Activated T-cell treated with anti-CD3 and anti-CD28 coated beads, Interleukin-2, amount 50 U/mL, for 72 hours (primary cell): ENCODE data around the gene CHPT1. TPM values are rescaled to one million over a fixed set of nuclear protein-coding genes. Genes with fewer than 3 reads are reported as not detected.
A peak's percentile ranks its signal among the peaks of the same experiment; 100 is the strongest.

Experiments used
- ATAC-seq, 2 donors: fragments of 150-1000 bp; cut with Tn5 transposase; replicated peaks in 1 of 2; 2 replicates each; pipeline ENCODE4 v1.10.0; 2021; ENCODE audit warnings: moderate library complexity in 2 of 2, mild to moderate bottlenecking in 1 of 2
- DNase-seq, 2 donors: peaks; one replicate each; pipeline ENCODE4 v3.0.0; 2021 to 2022; ENCODE audit warnings: mixed read lengths in 1 of 2
- H3K27ac Mint-ChIP-seq: one replicate; pipeline ENCODE4 v1.8.0; 2022; ENCODE audit warnings: mild to moderate bottlenecking, moderate library complexity, mixed read lengths
- H3K27me3 Mint-ChIP-seq: one replicate; pipeline ENCODE4 v1.8.0; 2022; ENCODE audit warnings: low read depth, mixed read lengths
- H3K36me3 Mint-ChIP-seq, 2 donors: one replicate each; pipeline ENCODE4 v1.8.0; 2022; ENCODE audit warnings: mixed read lengths in 2 of 2, mild to moderate bottlenecking in 1 of 2; ENCODE audit not compliant: insufficient read depth in 2 of 2
- H3K4me1 Mint-ChIP-seq: one replicate; pipeline ENCODE4 v1.8.0; 2022; ENCODE audit warnings: low read depth, mixed read lengths
- H3K4me3 Mint-ChIP-seq, 2 donors: one replicate each; pipeline ENCODE4 v1.8.0; 2022; ENCODE audit warnings: mild to moderate bottlenecking in 2 of 2, mixed read lengths in 2 of 2, moderate library complexity in 2 of 2
- H3K9me3 Mint-ChIP-seq, 2 donors: one replicate each; pipeline ENCODE4 v1.8.0; 2022; ENCODE audit warnings: mixed read lengths in 2 of 2
- total RNA-seq, 2 donors: library from RNA; stranded (reverse); gene quantifications; one replicate each; pipeline ENCODE4 v1.2.3, GENCODE V29; 2022

Gene CHPT1
- total RNA-seq, 2 donors from 2014 or later = 20.2 to 24.6 TPM

DNA sequence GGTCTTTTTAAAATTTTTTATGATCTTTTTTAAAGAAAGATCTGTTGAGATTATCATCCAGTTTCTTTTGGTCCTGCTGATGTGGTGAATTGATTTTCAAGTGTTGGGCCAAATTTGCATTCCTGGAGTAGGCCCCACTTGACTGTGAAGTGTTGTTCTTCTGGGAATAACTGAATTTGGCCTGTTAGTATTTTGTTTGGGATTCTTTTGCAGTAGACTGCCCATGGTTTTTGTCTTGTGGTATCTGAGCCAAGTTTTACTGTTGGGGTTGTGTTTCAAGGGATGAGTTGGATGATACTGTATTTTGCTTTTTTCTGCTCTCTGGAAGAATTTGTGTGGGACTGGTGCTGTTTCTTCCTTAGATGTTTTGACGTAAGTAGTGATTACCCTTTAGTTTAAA is 45.8 kb downstream of the CHPT1 start:
- Mint-ChIP-seq H3K27ac (no peak overlapping the region), H3K9me3 (no peaks in the 10 kb centered on the region), H3K4me3 (no peak overlapping the region), H3K27me3 (no peaks in the 10 kb centered on the region), H3K36me3 (peaks cover 0 to 3% of the 10 kb centered on the region in 2 donors), H3K4me1 (no peaks in the 10 kb centered on the region)
- ATAC-seq (no peak), DNase-seq (no peak)

- no peaks in the 10 kb centered on the region for H3K4me1 Mint-ChIP-seq
These were observed 46.5 kb downstream of the CHPT1 start for GRCh38 chr12:101743724-101744472.

GRCh38 chr12:101745481-101745880 is 48.0 kb downstream of the CHPT1 start:
- H3K9me3 Mint-ChIP-seq = no peaks in the 10 kb centered on the region
- no peak for ATAC-seq
- H3K36me3 Mint-ChIP-seq = peaks cover 0 to 9% of the 10 kb centered on the region in 2 donors
- H3K4me1 Mint-ChIP-seq = no peaks in the 10 kb centered on the region
- H3K27me3 Mint-ChIP-seq = no peaks in the 10 kb centered on the region
- no peak for DNase-seq
- no peak overlapping the region for H3K27ac Mint-ChIP-seq
- no peak overlapping the region for H3K4me3 Mint-ChIP-seq

More at GRCh38 chr12:101743724-101744472, 46.5 kb downstream of the CHPT1 start:
- DNase-seq (no peak), ATAC-seq (peak; percentile 31 to 36)
- Mint-ChIP-seq H3K4me3 (no peak overlapping the region), H3K27me3 (no peaks in the 10 kb centered on the region), H3K27ac (peak overlapping the region; percentile 8), H3K36me3 (peaks cover 0 to 3% of the 10 kb centered on the region in 2 donors), H3K9me3 (no peaks in the 10 kb centered on the region)

DNA sequence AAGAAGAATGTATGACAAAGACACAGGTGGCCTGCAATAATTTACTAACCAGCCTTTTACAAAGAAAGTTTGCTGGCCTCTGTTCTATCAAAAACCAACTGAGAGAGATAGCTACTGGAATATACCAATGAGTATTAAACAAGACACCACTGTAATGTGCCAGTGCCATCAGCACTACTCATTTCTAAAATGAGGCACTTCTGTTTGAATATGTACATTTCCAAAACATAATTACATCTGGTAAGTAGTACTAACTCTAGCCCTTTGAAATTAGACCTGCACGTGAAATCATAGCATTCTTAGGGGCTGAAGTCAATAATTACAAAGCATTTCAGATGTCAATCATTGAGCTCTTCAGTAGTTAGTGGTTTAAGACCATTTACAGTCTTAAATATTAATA is 48.8 kb downstream of the CHPT1 start:
- no peak overlapping the region for H3K27ac Mint-ChIP-seq
- DNase-seq (no peak), ATAC-seq (no peak)
- H3K4me3 Mint-ChIP-seq = no peak overlapping the region
- no peaks in the 10 kb centered on the region for H3K9me3 Mint-ChIP-seq
- H3K4me1 Mint-ChIP-seq = no peaks in the 10 kb centered on the region
- H3K27me3 Mint-ChIP-seq = no peaks in the 10 kb centered on the region
- peaks cover 0 to 9% of the 10 kb centered on the region in 2 donors for H3K36me3 Mint-ChIP-seq

DNA sequence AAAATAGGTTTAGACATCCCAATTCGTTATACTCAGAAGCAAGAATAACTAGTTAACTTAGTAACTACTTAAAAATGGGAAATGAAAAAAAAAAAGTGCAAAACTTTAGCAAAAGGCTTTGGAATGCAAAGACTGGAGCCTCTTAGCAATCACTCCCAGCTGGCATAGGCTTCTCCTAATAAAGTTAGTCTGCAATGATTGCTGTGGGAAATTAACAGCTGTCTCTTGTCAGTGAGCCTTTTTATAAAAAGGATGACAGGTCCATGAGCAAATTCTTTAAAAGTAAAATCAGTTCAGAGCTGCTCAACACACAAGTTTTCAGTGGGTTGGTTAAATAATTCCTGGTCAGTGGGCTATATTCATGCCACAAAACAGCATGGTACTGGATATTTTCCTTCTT is 49.2 kb downstream of the CHPT1 start:
- H3K27me3 Mint-ChIP-seq = no peaks in the 10 kb centered on the region
- no peak overlapping the region for H3K27ac Mint-ChIP-seq
- DNase-seq (no peak), ATAC-seq (no peak)
- H3K4me3 Mint-ChIP-seq = no peak overlapping the region
- no peaks in the 10 kb centered on the region for H3K4me1 Mint-ChIP-seq
- peaks cover 0 to 9% of the 10 kb centered on the region in 2 donors for H3K36me3 Mint-ChIP-seq
- H3K9me3 Mint-ChIP-seq = no peaks in the 10 kb centered on the region

- H3K4me1 Mint-ChIP-seq = no peaks in the 10 kb centered on the region
- H3K27ac Mint-ChIP-seq = no peak overlapping the region
- no peak overlapping the region for H3K4me3 Mint-ChIP-seq
- H3K9me3 Mint-ChIP-seq = no peaks in the 10 kb centered on the region
- no peak for ATAC-seq
- H3K27me3 Mint-ChIP-seq = no peaks in the 10 kb centered on the region
- peaks cover 1 to 9% of the 10 kb centered on the region in 2 donors for H3K36me3 Mint-ChIP-seq
- DNase-seq = no peak
These were observed 50.3 kb downstream of the CHPT1 start for GRCh38 chr12:101747697-101748096.

DNA sequence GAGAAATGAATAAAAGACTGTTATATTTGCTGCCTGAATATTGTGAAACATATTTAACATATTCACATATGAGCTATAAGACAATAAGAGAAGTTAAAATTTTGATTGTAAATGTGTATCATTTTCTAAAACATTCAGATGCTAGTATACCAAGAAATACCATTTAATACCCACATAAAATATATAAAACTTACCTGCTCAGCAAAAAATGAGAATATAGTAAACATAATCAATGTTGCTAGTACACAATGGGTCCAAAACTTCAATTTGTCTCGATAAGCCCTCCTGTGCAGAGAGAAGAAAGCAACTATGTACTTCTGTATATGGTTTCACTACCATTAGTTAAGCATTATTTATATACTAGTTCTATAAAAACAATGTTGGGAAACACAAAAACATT is 51.5 kb downstream of the CHPT1 start:
- Mint-ChIP-seq H3K9me3 (no peaks in the 10 kb centered on the region), H3K27ac (no peak overlapping the region)

GRCh38 chr12:101749657-101750056 is 52.2 kb downstream of the CHPT1 start:
- no peaks in the 10 kb centered on the region for H3K4me1 Mint-ChIP-seq
- peaks cover 1 to 13% of the 10 kb centered on the region in 2 donors for H3K36me3 Mint-ChIP-seq
- ATAC-seq (no peak), DNase-seq (no peak)
- no peaks in the 10 kb centered on the region for H3K27me3 Mint-ChIP-seq
- H3K9me3 Mint-ChIP-seq = no peaks in the 10 kb centered on the region
- peak overlapping the region; percentile 51 for H3K27ac Mint-ChIP-seq
- H3K4me3 Mint-ChIP-seq = no peak overlapping the region

More for the DNA sequence above, 51.5 kb downstream of the CHPT1 start:
- no peaks in the 10 kb centered on the region for H3K27me3 Mint-ChIP-seq
- H3K4me1 Mint-ChIP-seq = no peaks in the 10 kb centered on the region
- peaks cover 1 to 13% of the 10 kb centered on the region in 2 donors for H3K36me3 Mint-ChIP-seq
- H3K4me3 Mint-ChIP-seq = no peak overlapping the region
- DNase-seq = no peak
- ATAC-seq = no peak

DNA sequence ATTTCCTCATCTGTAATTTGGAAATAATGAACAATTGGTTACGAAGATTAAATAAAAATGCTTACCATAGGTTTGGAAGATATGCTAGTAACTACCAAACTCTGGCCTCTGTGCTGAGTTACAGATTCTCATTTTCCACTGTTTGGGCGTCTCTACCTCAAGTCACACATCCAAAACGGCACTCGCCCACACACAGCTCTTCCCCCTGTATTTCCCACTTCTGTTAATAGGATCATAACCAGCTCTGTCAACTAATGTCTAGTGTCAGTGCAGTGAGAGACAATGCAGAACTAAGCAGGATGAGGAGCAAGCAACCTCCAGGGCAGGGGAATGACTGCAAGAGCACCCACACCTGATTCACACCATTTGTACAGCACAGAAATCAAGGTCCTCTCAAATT is 52.7 kb downstream of the CHPT1 start:
- ATAC-seq = no peak

DNA sequence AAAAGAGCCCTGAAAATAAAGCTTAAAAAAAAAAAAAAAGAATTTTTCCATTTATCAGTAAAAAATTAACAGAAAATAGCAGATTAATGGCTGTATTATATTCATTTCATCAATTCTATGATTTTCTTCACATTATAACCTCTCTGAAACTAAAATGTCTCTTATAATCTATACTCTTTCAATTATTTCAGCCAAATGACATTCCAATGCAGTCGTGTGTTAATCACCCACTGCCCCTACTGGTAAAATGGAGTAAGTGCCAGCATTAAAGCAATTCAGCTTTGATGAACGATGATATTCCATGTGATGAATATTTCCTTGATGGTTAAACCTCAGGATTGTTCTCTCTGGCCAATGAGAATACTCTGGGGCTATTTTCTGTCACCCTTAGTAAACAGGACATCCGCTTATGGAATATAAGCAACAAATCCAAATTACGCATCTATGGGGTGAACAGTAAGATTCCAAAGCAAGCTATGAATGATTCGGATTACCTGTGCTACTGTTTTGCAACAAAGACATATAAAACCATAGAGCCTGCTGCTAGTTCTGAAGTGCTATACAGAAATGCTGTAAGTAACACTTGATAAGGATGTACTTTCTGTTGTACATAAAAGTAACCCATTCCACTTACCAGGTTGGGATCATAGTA is 62.1 kb downstream of the CHPT1 start:
- H3K27me3 Mint-ChIP-seq = no peaks in the 10 kb centered on the region
- no peaks in the 10 kb centered on the region for H3K9me3 Mint-ChIP-seq
- H3K4me3 Mint-ChIP-seq = no peak overlapping the region
- no peak for DNase-seq
- no peaks in the 10 kb centered on the region for H3K4me1 Mint-ChIP-seq
- H3K36me3 Mint-ChIP-seq = peaks cover 2 to 6% of the 10 kb centered on the region in 2 donors
- H3K27ac Mint-ChIP-seq = no peak overlapping the region
- no peak for ATAC-seq

More for the DNA sequence above, 52.7 kb downstream of the CHPT1 start:
- no peaks in the 10 kb centered on the region for H3K4me1 Mint-ChIP-seq
- H3K36me3 Mint-ChIP-seq = peaks cover 1 to 12% of the 10 kb centered on the region in 2 donors
- no peak overlapping the region for H3K27ac Mint-ChIP-seq
- no peak for DNase-seq
- no peak overlapping the region for H3K4me3 Mint-ChIP-seq
- H3K27me3 Mint-ChIP-seq = no peaks in the 10 kb centered on the region
- no peaks in the 10 kb centered on the region for H3K9me3 Mint-ChIP-seq

GRCh38 chr12:101761350-101761749 is 63.9 kb downstream of the CHPT1 start:
- Mint-ChIP-seq H3K27ac (no peak overlapping the region), H3K9me3 (no peaks in the 10 kb centered on the region), H3K27me3 (no peaks in the 10 kb centered on the region), H3K4me3 (no peak overlapping the region), H3K36me3 (peaks cover 2 to 5% of the 10 kb centered on the region in 2 donors), H3K4me1 (no peaks in the 10 kb centered on the region)
- ATAC-seq (no peak), DNase-seq (no peak)

DNA sequence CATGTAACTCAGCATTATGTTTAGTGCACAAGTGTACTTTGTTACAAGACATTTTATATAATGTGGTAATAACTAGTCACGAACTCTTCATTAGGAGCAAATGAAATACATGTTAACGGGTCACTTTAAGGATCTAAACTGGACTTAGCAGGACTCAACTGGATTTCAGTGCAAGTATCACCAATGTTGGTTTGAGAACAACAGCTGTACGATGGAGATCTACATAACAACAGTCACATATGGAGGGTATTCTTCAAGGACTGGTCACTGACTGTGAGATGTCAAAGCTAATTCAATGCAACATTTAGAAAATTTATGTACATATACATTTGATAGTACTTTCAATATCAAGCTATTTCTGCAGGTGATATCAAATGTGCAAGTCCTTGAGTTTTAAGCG is 64.3 kb downstream of the CHPT1 start:
- peaks cover 2 to 5% of the 10 kb centered on the region in 2 donors for H3K36me3 Mint-ChIP-seq
- no peak overlapping the region for H3K27ac Mint-ChIP-seq
- DNase-seq = no peak
- H3K4me1 Mint-ChIP-seq = no peaks in the 10 kb centered on the region
- no peak for ATAC-seq
- no peaks in the 10 kb centered on the region for H3K9me3 Mint-ChIP-seq
- no peak overlapping the region for H3K4me3 Mint-ChIP-seq
- no peaks in the 10 kb centered on the region for H3K27me3 Mint-ChIP-seq

DNA sequence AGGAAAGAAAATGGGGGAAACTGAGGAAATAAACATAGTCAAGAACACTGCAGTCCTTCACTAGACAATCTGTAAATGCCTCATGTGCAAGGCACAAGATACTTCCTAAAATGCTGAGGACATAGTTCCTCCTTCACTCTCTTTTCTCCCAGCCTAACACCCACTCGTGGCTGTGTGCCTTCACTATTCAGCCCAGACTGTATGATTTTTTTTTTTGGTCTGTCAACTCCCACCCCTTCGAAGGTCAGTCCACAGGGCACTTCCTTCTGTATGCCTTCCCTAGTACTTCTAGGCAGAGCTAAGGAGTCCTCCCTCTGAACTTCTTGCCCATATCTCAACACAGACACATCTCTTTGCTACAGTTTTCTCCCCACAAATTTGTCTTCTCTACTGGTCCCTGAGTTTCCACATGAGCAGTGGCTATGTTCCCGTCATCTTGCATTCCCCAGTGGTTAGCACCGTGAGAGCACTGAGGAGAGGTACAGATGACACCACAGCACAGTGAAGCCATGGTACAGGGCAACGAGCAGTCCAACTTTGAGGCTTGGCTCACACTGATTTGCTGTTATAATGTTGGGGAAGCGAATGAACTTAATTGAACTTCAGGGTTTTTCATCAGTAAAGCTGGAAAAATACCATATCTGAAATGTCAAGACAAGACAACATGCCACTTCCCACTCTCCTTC is 65.9 kb downstream of the CHPT1 start:
- no peak overlapping the region for H3K27ac Mint-ChIP-seq
- ATAC-seq (no peak), DNase-seq (no peak)
- no peaks in the 10 kb centered on the region for H3K4me1 Mint-ChIP-seq
- no peak overlapping the region for H3K4me3 Mint-ChIP-seq
- peaks cover 0 to 5% of the 10 kb centered on the region in 2 donors for H3K36me3 Mint-ChIP-seq
- no peaks in the 10 kb centered on the region for H3K9me3 Mint-ChIP-seq
- no peaks in the 10 kb centered on the region for H3K27me3 Mint-ChIP-seq
